Stimulated activated naive CD8-positive, alpha-beta T cell treated with anti-CD3 and anti-CD28 coated beads, Interleukin-15, Interleukin-2, amounts not matched to agents 100 U/mL and 50 U/mL, for 24 hours (primary cell): ENCODE data around the gene FMO2.

Source experiments
- ATAC-seq: fragments of 150-1000 bp; cut with Tn5 transposase; one replicate; pipeline ENCODE4 v1.10.0; 2021
- DNase-seq: peaks from one replicate; pipeline ENCODE4 v3.0.0; 2021

Gene FMO2

DNA sequence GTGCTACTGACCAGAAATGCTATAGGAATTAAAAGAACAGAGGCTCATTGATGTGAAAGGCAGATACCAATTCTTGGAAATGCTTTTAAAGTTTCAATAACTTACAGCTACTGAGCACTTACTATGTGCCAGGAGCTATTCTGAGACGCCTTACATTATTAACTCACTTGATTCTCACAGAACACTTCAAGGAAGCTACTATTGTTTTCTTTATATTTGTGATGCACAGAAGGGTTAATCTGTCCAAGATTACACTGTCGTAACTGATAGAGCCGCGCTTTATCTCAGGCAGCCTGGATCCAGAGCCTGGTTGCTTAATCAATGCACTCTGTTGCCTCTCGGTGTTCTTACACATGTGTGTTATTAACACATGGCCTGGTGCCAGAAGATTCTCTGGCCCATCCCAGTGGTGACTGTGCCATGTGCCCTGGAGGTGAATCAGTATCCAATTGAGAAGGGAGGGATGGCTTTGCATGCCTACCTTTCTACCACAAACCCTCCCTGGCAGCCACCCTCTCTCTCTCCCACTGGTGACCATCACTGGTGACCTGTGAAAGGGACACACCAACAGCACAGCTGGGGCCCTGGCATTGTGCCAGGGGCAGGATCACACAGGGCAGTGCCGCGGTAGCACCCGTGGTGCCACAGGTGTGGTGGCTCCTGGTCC is 72.0 kb downstream of the FMO2 start:
- no peak for ATAC-seq
- DNase-seq: no peak

DNA sequence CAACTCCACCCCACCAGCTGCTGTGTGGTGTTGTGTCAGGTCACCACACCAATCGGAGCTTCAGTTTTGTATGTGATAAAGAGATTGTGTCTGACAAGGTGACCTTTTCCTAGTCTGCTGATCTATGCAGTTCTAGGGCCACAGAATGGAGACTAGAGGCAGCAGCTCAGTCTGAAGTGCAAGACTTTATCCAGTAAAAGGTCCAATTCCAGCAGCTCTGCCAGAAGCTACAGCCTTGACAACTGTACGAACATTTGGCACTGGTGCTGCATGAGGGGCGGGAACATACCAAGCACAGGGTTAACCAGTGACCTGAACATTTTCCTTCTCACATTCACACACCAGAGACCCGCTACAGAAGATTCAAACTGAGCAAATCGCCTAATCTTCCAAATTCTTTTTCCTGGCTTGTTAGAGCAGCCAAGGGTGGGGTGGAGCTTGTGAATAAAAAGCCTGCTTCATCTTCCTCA is 72.5 kb downstream of the FMO2 start:
- no peak for DNase-seq
- no peak for ATAC-seq

DNA sequence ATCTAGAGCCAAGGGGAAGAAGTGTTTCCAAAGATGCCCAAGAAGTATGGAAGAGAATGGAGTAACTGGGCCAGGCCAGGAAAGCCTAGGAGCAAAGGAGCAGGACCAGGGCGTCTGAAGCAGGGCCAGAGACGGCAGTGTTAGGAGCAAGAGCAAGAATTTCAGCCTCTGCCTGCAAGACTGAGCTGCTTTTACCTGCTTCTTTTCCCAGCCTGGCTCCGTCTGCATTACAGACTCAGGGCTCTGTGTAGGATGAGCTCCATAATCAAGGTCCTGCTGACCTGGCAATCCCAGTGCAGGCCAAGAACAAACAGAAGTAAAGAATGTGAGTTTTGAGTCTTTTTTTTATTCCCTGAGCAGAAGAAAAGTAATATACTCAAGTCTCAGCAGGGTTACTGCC is 73.3 kb downstream of the FMO2 start:
- DNase-seq (no peak), ATAC-seq (no peak)

DNA sequence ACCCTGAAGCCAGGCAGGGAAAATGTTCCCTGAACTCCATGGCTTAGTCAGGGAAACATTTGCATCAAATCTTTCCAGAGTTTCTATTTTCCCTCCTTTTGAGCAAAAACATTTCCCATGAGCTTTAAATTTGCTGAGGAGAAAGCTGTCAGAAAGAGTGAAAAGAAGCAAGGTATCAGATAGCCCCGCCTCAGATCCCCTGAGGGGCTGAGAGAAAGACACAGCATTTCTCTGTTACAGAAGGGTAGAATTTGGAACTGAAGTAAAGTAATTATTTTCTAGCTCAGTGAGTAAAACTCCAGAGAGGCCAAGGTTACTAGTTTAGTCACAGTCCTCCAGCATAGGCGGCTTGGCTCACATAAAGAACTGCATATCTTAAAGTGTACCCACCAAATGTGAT is 73.8 kb downstream of the FMO2 start:
- ATAC-seq: no peak
- no peak for DNase-seq
